HG03103 (cell line): ENCODE results near the gene ATP1A3.
A peak's percentile ranks its signal among the peaks of the same experiment; 100 is the strongest.
"Not testable (repeated sequence)": the region's sequence is repeated elsewhere in the genome, so short reads cannot be mapped to it uniquely, and the experiment has no call there.

Source experiments
- ATAC-seq: cut with Tn5 transposase; IDR thresholded peaks from one replicate; pipeline ENCODE4 v1.9.1; 2021; ENCODE audit warnings: low read depth; ENCODE audit not compliant: unreplicated experiment

ATP1A3 gene

GRCh38 chr19:41993612-41994483, at the start of gene ATP1A3:
Gene ATP1A3, minus strand, starts transcription at chr19:41994230. Its CDS starts 154 bp downstream, at chr19:41994076.
- peak; percentile 68 for ATAC-seq

GRCh38 chr19:42042455-42043170, 48.6 kb upstream of the ATP1A3 start:
- no peak for ATAC-seq

DNA sequence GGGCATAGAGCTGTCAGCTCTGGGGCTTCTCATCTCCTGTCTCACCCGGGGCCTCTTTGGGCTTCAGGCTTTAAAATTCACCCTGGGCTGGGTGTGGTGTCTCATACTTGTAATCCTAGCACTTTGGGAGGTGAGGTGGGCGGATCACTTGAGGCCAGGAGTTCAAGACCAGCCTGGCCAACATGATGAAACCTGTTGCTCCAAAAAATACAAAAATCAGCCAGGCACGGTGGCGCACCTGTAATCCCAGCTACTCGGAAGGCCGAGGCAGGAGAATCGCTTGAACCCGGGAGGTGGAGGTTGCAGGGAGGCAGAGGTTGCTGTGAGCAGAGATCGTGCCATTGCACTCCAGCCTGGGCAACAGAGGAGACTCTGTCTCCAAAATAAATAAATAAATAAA, 46.5 kb upstream of the ATP1A3 start:
- ATAC-seq: not testable (repeated sequence)

GRCh38 chr19:42040031-42040430, 46.0 kb upstream of the ATP1A3 start:
- ATAC-seq: no peak

DNA sequence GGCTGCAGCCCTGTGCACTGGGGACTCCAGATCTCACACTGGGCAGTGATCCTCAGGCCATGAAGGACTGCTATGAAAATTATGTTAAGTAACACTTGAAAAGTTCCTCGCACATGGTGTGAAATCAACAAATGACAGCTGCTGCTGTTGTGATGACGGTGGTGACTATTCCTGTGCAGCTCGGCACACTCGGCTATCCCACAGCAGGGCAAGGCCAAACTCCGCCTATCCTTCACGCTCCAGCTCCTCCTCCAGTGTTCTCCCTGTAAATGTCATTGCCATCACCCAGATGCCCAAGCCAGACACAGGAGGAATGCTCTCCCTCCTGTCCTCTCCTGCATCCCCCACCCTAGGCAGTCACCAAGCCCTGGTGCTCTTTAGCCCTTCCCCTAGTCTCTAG, 44.6 kb upstream of the ATP1A3 start:
- ATAC-seq: no peak

DNA sequence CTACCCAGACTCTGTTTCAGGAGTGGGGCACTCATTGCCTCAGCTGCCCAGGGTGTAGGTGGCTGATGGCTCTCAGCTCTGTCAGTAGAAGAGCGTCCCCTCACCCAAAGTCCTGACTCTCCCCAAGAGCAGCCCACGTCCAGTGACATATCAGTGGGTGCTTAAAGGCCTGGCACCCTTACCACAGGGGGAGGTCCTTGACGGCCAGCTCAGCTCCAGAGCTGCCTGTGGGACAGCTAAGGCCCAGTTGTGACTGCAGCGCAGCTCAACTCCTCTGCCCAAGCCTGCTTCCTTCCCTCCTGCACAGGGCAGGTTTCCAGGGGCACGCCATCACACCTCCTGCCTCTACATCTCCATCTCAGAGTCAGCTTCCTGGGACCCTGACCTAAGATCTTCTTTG, 43.6 kb upstream of the ATP1A3 start:
- ATAC-seq: no peak

GRCh38 chr19:42034640-42035391, 40.8 kb upstream of the ATP1A3 start:
- not testable (repeated sequence) for ATAC-seq

DNA sequence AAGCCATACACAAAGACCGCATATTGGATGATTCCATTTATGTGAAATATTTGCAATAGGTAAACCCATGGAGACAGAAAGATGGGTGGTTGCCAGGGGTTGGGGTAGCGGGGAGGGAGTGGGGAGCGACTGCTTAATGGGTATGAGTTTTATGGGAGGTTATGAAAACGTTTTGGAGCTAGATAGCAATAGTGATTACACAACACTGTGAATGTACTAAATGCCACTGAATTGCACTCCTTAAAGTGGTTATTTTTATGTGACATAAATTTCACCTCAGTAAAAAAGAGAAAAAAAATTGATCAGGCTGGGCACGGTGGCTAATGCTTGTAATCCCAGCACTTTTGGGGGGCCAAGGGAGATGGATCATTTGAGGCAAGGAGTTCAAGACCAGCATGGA, 39.4 kb upstream of the ATP1A3 start:
- ATAC-seq: no peak

GRCh38 chr19:42032431-42032830, 38.4 kb upstream of the ATP1A3 start:
- ATAC-seq: no peak

- no peak for ATAC-seq
These were observed 36.8 kb upstream of the ATP1A3 start for GRCh38 chr19:42030645-42031440.

- no peak for ATAC-seq
These were observed 34.5 kb upstream of the ATP1A3 start for GRCh38 chr19:42028304-42029216.

GRCh38 chr19:42024622-42025111, 30.6 kb upstream of the ATP1A3 start:
- no peak for ATAC-seq

DNA sequence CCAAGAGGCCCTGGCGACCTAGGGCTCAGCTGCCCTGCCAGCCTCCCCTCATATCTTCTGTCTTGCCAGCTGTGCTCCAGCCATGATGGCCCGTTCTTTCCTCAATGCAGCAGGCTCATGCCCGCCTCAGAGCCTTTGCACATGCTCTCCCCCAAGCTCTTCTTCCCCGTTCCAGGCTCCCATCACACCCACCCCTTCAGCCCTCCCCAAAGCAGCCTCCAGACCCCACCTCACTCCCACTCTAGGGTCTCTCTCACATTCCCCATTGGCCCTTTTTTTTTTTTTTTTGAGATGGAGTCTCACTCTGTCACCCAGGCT, 29.9 kb upstream of the ATP1A3 start:
- no peak for ATAC-seq

DNA sequence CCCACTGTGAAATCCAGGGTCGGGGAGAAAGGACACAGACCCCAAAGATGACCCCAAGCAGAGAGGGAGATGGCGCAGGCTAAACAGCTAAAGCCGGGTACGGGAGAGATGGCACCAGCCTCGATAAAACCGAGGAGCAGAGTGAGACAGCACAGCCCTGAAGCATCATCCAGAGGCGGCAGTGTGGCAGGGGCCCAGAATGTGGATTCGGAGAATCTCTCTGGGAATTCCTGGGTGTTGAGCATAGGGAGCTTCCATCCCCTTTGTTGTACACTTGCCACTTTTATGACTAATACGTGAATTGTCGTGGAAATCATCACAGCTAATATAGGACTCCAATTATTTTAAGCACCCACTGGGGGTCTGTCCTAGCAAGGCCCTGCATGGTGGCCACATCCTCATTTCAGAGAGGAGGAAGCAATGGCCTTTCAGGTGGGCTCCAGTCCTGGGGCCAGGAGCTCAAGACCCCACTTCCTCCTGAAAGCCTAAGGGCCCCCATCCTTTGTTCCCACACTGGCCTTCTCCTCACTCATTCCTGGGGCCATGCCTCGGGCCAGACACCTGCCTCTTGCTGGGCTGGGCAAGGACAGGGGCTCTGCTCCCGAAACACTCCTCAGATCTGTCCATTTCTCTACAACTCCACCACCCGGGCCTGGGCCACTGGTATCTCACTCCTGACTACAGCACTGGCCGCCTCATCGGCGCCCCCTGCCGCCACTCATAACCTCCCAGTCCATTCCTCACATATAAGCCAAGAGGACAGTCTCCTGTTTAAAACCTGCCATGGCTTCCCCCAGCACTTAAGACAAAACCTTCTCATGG, 29.3 kb upstream of the ATP1A3 start:
- no peak for ATAC-seq

DNA sequence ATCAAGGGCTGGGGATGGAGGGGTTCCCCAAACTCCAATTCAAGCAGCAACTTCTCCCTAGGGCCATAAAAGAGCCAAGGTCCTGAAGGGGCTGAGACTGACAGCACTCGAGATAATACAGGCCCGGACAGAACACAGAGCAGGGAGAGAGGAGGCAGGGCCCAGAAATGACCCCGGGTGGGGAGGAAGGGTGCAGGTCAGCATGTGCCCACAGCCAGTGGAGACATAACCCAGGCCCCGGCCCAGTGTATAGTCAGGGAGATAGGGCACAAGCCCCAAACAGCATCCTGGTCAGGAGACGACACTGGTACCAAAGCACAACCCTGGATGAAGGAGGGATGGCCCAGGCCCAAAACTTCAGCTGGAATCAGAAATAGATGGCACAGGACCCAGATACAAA, 28.6 kb upstream of the ATP1A3 start:
- ATAC-seq: no peak

DNA sequence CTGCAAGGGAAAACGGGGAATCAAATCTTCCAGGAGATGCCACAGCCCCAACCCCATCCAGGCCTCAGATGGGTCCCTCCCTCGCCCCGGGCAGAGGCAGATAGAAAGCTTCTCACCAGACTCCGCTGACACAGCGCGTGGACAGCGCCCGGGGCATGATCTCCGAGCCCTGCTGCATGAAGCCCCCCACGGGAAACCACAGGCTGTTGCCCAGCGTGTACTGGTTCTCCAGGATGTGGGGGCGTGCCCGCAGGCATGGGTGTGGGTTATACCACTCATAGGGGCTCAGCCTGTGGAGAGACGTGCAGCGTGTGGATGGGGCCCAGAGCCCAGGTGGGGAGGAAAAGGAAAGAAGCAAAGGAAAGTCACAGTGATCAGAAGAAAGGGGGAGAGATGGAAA, 27.2 kb upstream of the ATP1A3 start:
- no peak for ATAC-seq

DNA sequence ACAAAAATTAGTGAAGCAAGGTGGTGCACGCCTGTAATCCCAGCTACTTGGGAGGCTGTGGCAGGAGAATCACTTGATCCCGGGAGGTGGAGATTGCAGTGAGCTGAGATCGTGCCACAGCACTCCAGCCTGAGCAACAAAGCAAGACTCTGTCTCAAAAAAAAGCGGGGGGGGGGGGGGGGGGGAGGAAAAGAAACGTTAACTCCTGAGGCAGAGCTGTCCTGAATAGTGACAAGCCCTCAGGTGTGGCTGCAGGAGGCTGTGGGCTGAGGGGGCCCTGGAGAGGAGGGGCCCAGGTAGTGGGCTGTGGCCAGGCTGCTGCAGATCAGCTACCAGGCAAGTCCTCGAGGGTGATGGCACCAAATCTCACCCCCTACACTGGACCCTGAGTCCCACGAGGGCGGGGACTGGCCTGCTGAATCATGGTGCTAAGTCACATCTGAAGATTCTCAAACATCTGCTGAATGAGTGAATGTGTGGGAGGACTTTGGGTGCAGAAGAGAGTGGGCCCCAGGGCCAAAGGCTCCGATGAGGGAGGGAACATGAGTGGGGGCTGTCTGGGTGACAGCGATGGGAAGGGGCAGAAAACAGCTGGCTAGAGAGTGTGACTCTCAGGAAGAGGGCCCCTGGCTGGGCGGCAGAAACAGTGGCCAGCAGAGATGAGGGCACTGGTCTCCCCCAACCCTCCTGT, 24.6 kb upstream of the ATP1A3 start:
- ATAC-seq: no peak

DNA sequence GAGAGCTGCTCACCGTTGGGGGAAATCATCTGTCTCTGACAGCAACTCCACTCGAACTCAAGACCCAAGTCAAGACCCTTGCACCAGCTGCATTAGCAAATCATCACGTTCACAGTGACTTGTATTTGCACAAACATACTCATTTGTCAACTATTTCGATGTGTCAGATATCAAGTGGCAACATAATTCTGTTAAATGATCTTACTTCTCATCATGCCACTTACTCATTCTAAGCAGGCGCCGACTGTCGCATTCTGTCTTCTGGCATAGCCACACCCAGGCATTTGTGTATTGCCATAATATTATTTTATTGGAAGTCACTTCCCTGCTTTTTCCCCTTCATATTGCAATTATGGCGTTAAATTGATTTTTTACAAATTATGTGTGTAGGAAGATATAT, 23.0 kb upstream of the ATP1A3 start:
- ATAC-seq: no peak
